Ovary (tissue), 9 donors: Measurements from ENCODE around the gene CRLF1. TPM values are rescaled to one million over a fixed set of nuclear protein-coding genes. Genes with fewer than 3 reads are reported as not detected.

Experiments
- DNase-seq, 5 donors: peaks; one replicate each; pipeline ENCODE4 v3.0.0-alpha.2; 2019 to 2020
- H3K27ac ChIP-seq, 2 donors: fragments of 200-600 bp; one replicate each; pipeline versions ENCODE4 v1.5.1 to v1.8.0; 2019 to 2022
- H3K27me3 ChIP-seq: fragments of 200-600 bp; one replicate; pipeline ENCODE4 v1.8.0; 2022
- H3K36me3 ChIP-seq: fragments of 200-600 bp; sonication (generic); one replicate; pipeline ENCODE4 v1.5.1; 2019
- H3K4me1 ChIP-seq: one replicate; pipeline ENCODE4 v1.8.1; 2013; ENCODE audit warnings: mild to moderate bottlenecking, moderate library complexity; ENCODE audit not compliant: insufficient read depth
- H3K4me3 ChIP-seq: fragments of 200-600 bp; sonication (generic); one replicate; pipeline ENCODE4 v1.5.1; 2017
- H3K9me3 ChIP-seq, 2 donors: fragments of 200-600 bp in 1 of 2; sonication (generic) in 1 of 2; one replicate each; pipeline versions ENCODE4 v1.5.1 to v1.8.1; 2013 to 2019; ENCODE audit warnings: mild to moderate bottlenecking in 1 of 2, moderate library complexity in 1 of 2
- CTCF ChIP-seq, 3 donors: fragments of 450-650 bp in 2 of 3; fragments of 200-600 bp in 1 of 3; IDR thresholded peaks; one replicate each; pipeline versions ENCODE4 v1.5.1 to v1.8.0; 2016 to 2022; ENCODE audit warnings: antibody characterized with exemption in 3 of 3, mild to moderate bottlenecking in 1 of 3
- EP300 ChIP-seq: sonication (generic); formaldehyde crosslinking; IDR thresholded peaks from one replicate; pipeline ENCODE4 v1.6.1; 2017; ENCODE audit warnings: antibody characterized with exemption
- POLR2A ChIP-seq: fragments of 450-650 bp; IDR thresholded peaks from one replicate; pipeline ENCODE4 v1.6.1; 2017; ENCODE audit warnings: antibody characterized with exemption, mild to moderate bottlenecking, moderate library complexity
- WGBS, 3 donors: extraction: QIAGEN DNeasy Blood & Tissue Kit in 1 of 3; methylation state at CpG; one replicate each; pipeline versions ENCODE4 v1.1.5 to v1.1.7; 2013 to 2017; 5-methylcytosine and 5-hydroxymethylcytosine counted together
- intact Hi-C, 4 donors: fragments of 100-400 bp; cut with DNase I; formaldehyde crosslinking; loops; one replicate each; pipeline versions ENCODE4 v1.11.0 to v1.15.1; 2022 to 2023
- polyA plus RNA-seq, 2 donors: library from polyadenylated mRNA; stranded (reverse); fragments of 200-250 nt in 1 of 2; fragments of 350-450 nt in 1 of 2; fragmentation: Illumina TruSeq in 1 of 2; extraction: RNeasy Lipid Tissue Mini Kit (QIAGEN cat#74804) in 1 of 2; gene quantifications; one replicate each; pipeline ENCODE4 v1.2.3, GENCODE V29; 2013 to 2014
- total RNA-seq, 7 donors: library from RNA; depleted of rRNA in 2 of 7; stranded (reverse); fragments of >200 nt in 2 of 7; fragmentation: NEBNext Ultra II Directional in 3 of 7; extraction: Animal tissue kit (Norgen Biotek cat#: 25700) in 3 of 7; gene quantifications; one replicate each; pipeline versions ENCODE4 v1.1.0 to v1.2.4, GENCODE V29; 2016 to 2023
- donor health status: DM: no; HTN: no; CAD: no; lungs with moderate emphysema.
- donor health status: DM: no; HTN: no; CAD: no.
- donor health status: Bipolar disorder and iron deficiency.
- donor health status: DM: yes; HTN: yes; CAD: no.
- donor health status: DM: no; HTN: no; CAD: no.
- donor health status: DM: yes; HTN: yes; CAD: no.

Gene CRLF1
- total and polyA plus RNA-seq, 9 donors = 0.51 to 1.2 (median 1.0) TPM; not detected in 3

GRCh38 chr19:18651733-18652132 is 45.1 kb upstream of the CRLF1 start:
- Histone ChIP-seq H3K27ac (peak overlapping the region in 1 of 2 donors; percentile 90), H3K4me3 (no peak overlapping the region), H3K9me3 (no peaks in the 10 kb centered on the region), H3K27me3 (no peaks in the 10 kb centered on the region), H3K36me3 (no peaks in the 10 kb centered on the region), H3K4me1 (peaks cover 20% of the 10 kb centered on the region)
- TF ChIP-seq POLR2A (no peak), EP300 (no peak), CTCF (IDR thresholded peaks at IDR 0.05) (no peak)
- intact Hi-C loops = no loop called here
- DNase-seq = no peak
- WGBS, 3 donors = 90 to 94% (median 91%) methylated on average over 5 to 6 of the region's 6 CpGs

GRCh38 chr19:18651300-18651699 is 44.7 kb upstream of the CRLF1 start:
- Histone ChIP-seq H3K36me3 (no peaks in the 10 kb centered on the region), H3K27ac (peak overlapping the region; percentile 19 to 90), H3K4me1 (peaks cover 20% of the 10 kb centered on the region), H3K4me3 (no peak overlapping the region), H3K27me3 (no peaks in the 10 kb centered on the region), H3K9me3 (no peaks in the 10 kb centered on the region)
- WGBS, 3 donors = 100% methylated on average over 1 of the region's 1 CpG
- TF ChIP-seq EP300 = no peak
- no peak for TF ChIP-seq CTCF (IDR thresholded peaks at IDR 0.05)
- no peak for TF ChIP-seq POLR2A
- intact Hi-C loops = no loop called here
- no peak for DNase-seq

- H3K9me3 ChIP-seq = no peaks in the 10 kb centered on the region
- peak; percentile 66 to 83 (median 82) for DNase-seq
- WGBS, 3 donors = 2 to 8% (median 5%) methylated on average over 31 to 34 of the region's 34 CpGs
- no peaks in the 10 kb centered on the region for H3K27me3 ChIP-seq
- peak overlapping the region; percentile 63 to 90 for H3K27ac ChIP-seq
- no peaks in the 10 kb centered on the region for H3K36me3 ChIP-seq
- H3K4me3 ChIP-seq = no peak overlapping the region
- TF ChIP-seq POLR2A (peak; percentile 18), EP300 (peak; percentile 45), CTCF (IDR thresholded peaks at IDR 0.05) (no peak)
- H3K4me1 ChIP-seq = peaks cover 20% of the 10 kb centered on the region
- intact Hi-C loops = no loop called here
Observed at GRCh38 chr19:18650468-18651041, 44.0 kb upstream of the CRLF1 start.

GRCh38 chr19:18650021-18650390 is 43.4 kb upstream of the CRLF1 start:
- no peak for TF ChIP-seq EP300
- TF ChIP-seq POLR2A = no peak

GRCh38 chr19:18649371-18650020 is 42.9 kb upstream of the CRLF1 start:
- peak; percentile 65 to 81 (median 74) for DNase-seq
- H3K4me3 ChIP-seq = peak overlapping the region; percentile 0
- H3K27me3 ChIP-seq = no peaks in the 10 kb centered on the region
- H3K4me1 ChIP-seq = peaks cover 20% of the 10 kb centered on the region
- 6 to 17% (median 9%) methylated on average over 24 to 25 of the region's 25 CpGs for WGBS, 3 donors
- no peaks in the 10 kb centered on the region for H3K36me3 ChIP-seq
- TF ChIP-seq CTCF (IDR thresholded peaks at IDR 0.05) (no peak), POLR2A (no peak), EP300 (no peak)
- H3K9me3 ChIP-seq = no peaks in the 10 kb centered on the region
- intact Hi-C loops = no loop called here
- H3K27ac ChIP-seq = peak overlapping the region; percentile 18 to 90

More at GRCh38 chr19:18650021-18650390, 43.4 kb upstream of the CRLF1 start:
- Histone ChIP-seq H3K4me1 (peaks cover 20% of the 10 kb centered on the region), H3K36me3 (no peaks in the 10 kb centered on the region), H3K9me3 (no peaks in the 10 kb centered on the region), H3K4me3 (peak overlapping the region; percentile 0), H3K27ac (peak overlapping the region; percentile 63 to 90), H3K27me3 (no peaks in the 10 kb centered on the region)
- WGBS, 3 donors = 1 to 12% (median 2%) methylated on average over 14 to 17 of the region's 17 CpGs
- intact Hi-C loops = no loop called here
- peak; percentile 67 to 85 (median 76) for DNase-seq
